ENCODE data around the gene KDSR. TPM values are rescaled to one million over a fixed set of nuclear protein-coding genes. Genes with fewer than 3 reads are reported as not detected.

Gene KDSR
- total RNA-seq, 2 experiments from 2014 or later, result 75.2 to 81.5 TPM

GRCh38 chr18:63284827-63285733, 81.9 kb downstream of the KDSR start:
- H3K4me3 Mint-ChIP-seq, result no peak overlapping the region
- intact Hi-C loops (cut with micrococcal nuclease), result no loop called here
- CTCF ChIA-PET, result no interaction called here
- H3K27ac Mint-ChIP-seq, result no peak overlapping the region
- H3K4me1 Mint-ChIP-seq (ENCODE audit: low read depth), result peaks cover 31% of the 10 kb centered on the region
- no peak for DNase-seq
- H3K27me3 Mint-ChIP-seq (ENCODE audit: low read depth), result no peaks in the 10 kb centered on the region
- no peaks in the 10 kb centered on the region for H3K9me3 Mint-ChIP-seq
- peaks cover 36% of the 10 kb centered on the region for H3K36me3 Mint-ChIP-seq (ENCODE audit: low read depth)

GRCh38 chr18:63284173-63284799, 82.7 kb downstream of the KDSR start:
- Mint-ChIP-seq H3K27ac (no peak overlapping the region), H3K27me3 (ENCODE audit: low read depth) (no peaks in the 10 kb centered on the region), H3K4me3 (no peak overlapping the region), H3K4me1 (ENCODE audit: low read depth) (peaks cover 36% of the 10 kb centered on the region), H3K36me3 (ENCODE audit: low read depth) (peaks cover 35% of the 10 kb centered on the region), H3K9me3 (no peaks in the 10 kb centered on the region)
- CTCF ChIA-PET, result no interaction called here
- intact Hi-C loops (cut with micrococcal nuclease), result no loop called here
- no peak for DNase-seq

GRCh38 chr18:63283305-63284094, 83.5 kb downstream of the KDSR start:
- H3K27ac Mint-ChIP-seq, result no peak overlapping the region
- no peak for DNase-seq
- CTCF ChIA-PET, result no interaction called here
- peaks cover 39% of the 10 kb centered on the region for H3K36me3 Mint-ChIP-seq (ENCODE audit: low read depth)
- H3K27me3 Mint-ChIP-seq (ENCODE audit: low read depth), result no peaks in the 10 kb centered on the region
- intact Hi-C loops (cut with micrococcal nuclease), result no loop called here
- peaks cover 42% of the 10 kb centered on the region for H3K4me1 Mint-ChIP-seq (ENCODE audit: low read depth)
- H3K4me3 Mint-ChIP-seq, result no peak overlapping the region
- no peaks in the 10 kb centered on the region for H3K9me3 Mint-ChIP-seq

GRCh38 chr18:63282793-63283192, 84.2 kb downstream of the KDSR start:
- H3K36me3 Mint-ChIP-seq (ENCODE audit: low read depth), result peaks cover 44% of the 10 kb centered on the region
- intact Hi-C loops (cut with micrococcal nuclease), result no loop called here

More at GRCh38 chr18:63282793-63283192, 84.2 kb downstream of the KDSR start:
- Mint-ChIP-seq H3K27me3 (ENCODE audit: low read depth) (no peaks in the 10 kb centered on the region), H3K4me3 (no peak overlapping the region), H3K27ac (no peak overlapping the region), H3K4me1 (ENCODE audit: low read depth) (peaks cover 49% of the 10 kb centered on the region), H3K9me3 (no peaks in the 10 kb centered on the region)
- CTCF ChIA-PET, result no interaction called here
- no peak for DNase-seq

Other genes with a start within 250 kb of the KDSR start
- gene BCL2, start 47.4 kb downstream of the KDSR start, total RNA-seq, result 10 to 100 TPM; 48.4 to 49.6 TPM
- 10 to 100 TPM; 28.7 to 30.1 TPM for gene VPS4B, start 55.3 kb upstream of the KDSR start, total RNA-seq
- not detected for gene SERPINB5, start 109.8 kb upstream of the KDSR start, total RNA-seq
- gene SERPINB12, start 175.2 kb upstream of the KDSR start, total RNA-seq, result not detected
- not detected for gene SERPINB13, start 220.1 kb upstream of the KDSR start, total RNA-seq